H1 (cell line): ENCODE measurements around the gene UBA3. TPM values are rescaled to one million over a fixed set of nuclear protein-coding genes. Genes with fewer than 3 reads are reported as not detected.

ENCODE experiments used
- EP300 ChIP-seq, 2 experiments: IDR thresholded peaks; 1 replicate in 1 of 2; 2 replicates in 1 of 2; pipeline ENCODE4 v1.6.1; 2011 to 2012; ENCODE audit warnings: low read depth in 2 of 2, low read length in 2 of 2, mild to moderate bottlenecking in 2 of 2, borderline replicate concordance in 1 of 2, inconsistent platforms in 1 of 2, moderate library complexity in 1 of 2
- FOSL1 ChIP-seq: IDR thresholded peaks from 2 replicates; pipeline ENCODE4 v1.6.1; 2011; ENCODE audit warnings: mild to moderate bottlenecking, low read depth, low read length, moderate library complexity; ENCODE audit not compliant: insufficient read depth
- polyA plus RNA-seq, 7 experiments: library from polyadenylated mRNA; depleted of rRNA in 3 of 7; stranded (reverse) in 5 of 7; unstranded in 2 of 7; fragments of >200 nt in 5 of 7; fragments of 200-250 nt in 2 of 7; gene quantifications; 1 replicate in 5 of 7; 2 replicates in 1 of 7; 4 replicates in 1 of 7; pipeline versions ENCODE4 v1.2.1 to v1.2.3, GENCODE V29; 2011 to 2013; ENCODE audit warnings: missing spikeins in 2 of 7, mixed read lengths in 2 of 7
- total RNA-seq: library from RNA; stranded (reverse); fragmentation: NEBNext Ultra II Directional; extraction: Animal tissue kit (Norgen Biotek cat#: 25700); gene quantifications from 2 replicates; pipeline ENCODE4 v1.2.1, GENCODE V29; 2021

Gene UBA3
- total and polyA plus RNA-seq, 2 of the 8 experiments (the other 6 are each of a cell fraction or from before 2014, with no cell fraction given), result 40.8 to 97.8 TPM

DNA sequence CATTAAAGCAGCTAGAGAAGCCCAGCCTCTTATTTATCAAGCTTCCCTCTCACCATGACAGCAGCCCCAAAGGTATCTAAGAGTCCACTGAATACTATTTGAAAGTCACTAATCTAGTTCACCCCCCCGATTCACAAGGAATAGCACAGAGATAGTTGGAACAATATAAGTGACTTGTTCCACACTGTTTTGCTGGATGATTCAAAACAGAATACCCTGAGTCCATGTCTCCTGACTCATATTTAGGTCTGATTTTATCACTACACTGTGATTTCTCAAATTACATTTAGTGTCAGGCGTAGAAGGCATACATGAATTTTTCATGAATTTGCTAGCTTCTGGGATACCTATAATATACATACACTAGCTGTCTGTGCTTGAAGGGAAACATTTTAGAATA lies 48.0 kb downstream of the UBA3 start (continued):
- TF ChIP-seq EP300 (IDR thresholded peaks at IDR 0.05; ENCODE audit: borderline replicate concordance in 1 of 2, low read depth in 2 of 2, low read length in 2 of 2) (no peak), FOSL1 (no peak)
